Gastrocnemius medialis (tissue), 4 donors: Measurements from ENCODE around the gene CFAP100. TPM values are rescaled to one million over a fixed set of nuclear protein-coding genes. Genes with fewer than 3 reads are reported as not detected.

Experiments
- ATAC-seq, 2 donors: fragments of 150-250 bp; one replicate each; pipeline ENCODE4 v1.9.1; 2016
- DNase-seq, 2 donors: peaks; one replicate each; pipeline ENCODE4 v3.0.0-alpha.2; 2019
- H3K27ac ChIP-seq, 4 donors: fragments of 200-600 bp; sonication (generic); 1 replicate in 1 of 4; 2 replicates in 3 of 4; pipeline ENCODE4 v1.5.1; 2016 to 2018; ENCODE audit warnings: mild to moderate bottlenecking in 2 of 4, moderate library complexity in 1 of 4
- H3K27me3 ChIP-seq, 3 donors: fragments of 200-600 bp; sonication (generic) in 2 of 3; 1 replicate in 1 of 3; 2 replicates in 2 of 3; pipeline versions ENCODE4 v1.5.1 to v1.6.0; 2016 to 2019; ENCODE audit warnings: mild to moderate bottlenecking in 1 of 3, moderate library complexity in 1 of 3
- H3K36me3 ChIP-seq, 2 donors: fragments of 200-600 bp; sonication (generic) in 1 of 2; one replicate each; pipeline ENCODE4 v1.5.1; 2017 to 2018
- H3K4me1 ChIP-seq, 2 donors: fragments of 200-600 bp; sonication (generic) in 1 of 2; one replicate each; pipeline ENCODE4 v1.5.1; 2016 to 2017; ENCODE audit warnings: mild to moderate bottlenecking in 2 of 2
- H3K4me3 ChIP-seq, 4 donors: fragments of 200-600 bp; sonication (generic) in 3 of 4; 1 replicate in 1 of 4; 2 replicates in 3 of 4; pipeline ENCODE4 v1.5.1; 2016 to 2019; ENCODE audit warnings: mild to moderate bottlenecking in 2 of 4
- H3K9me3 ChIP-seq, 3 donors: fragments of 200-600 bp; sonication (generic) in 2 of 3; 1 replicate in 1 of 3; 2 replicates in 2 of 3; pipeline ENCODE4 v1.5.1; 2016 to 2019
- POLR2A ChIP-seq, 2 donors: fragments of 450-650 bp; IDR thresholded peaks; one replicate each; pipeline ENCODE4 v1.6.1; 2017; ENCODE audit warnings: antibody characterized with exemption in 2 of 2, mild to moderate bottlenecking in 2 of 2, moderate library complexity in 2 of 2
- in situ Hi-C, 4 donors: fragments of 200-750 bp; cut with MboI; loops; one replicate each; pipeline versions ENCODE4 v1.15.0 to v1.8.0; 2017; ENCODE audit warnings: low sequenced_read_pairs in 4 of 4
- intact Hi-C: fragments of 100-400 bp; cut with DNase I; formaldehyde crosslinking; loops from one replicate; pipeline ENCODE4 v1.15.1; 2023; ENCODE audit warnings: low total_unique reads
- total RNA-seq, 4 donors: library from RNA; depleted of rRNA; stranded (reverse); fragments of >200 nt; gene quantifications; one replicate each; pipeline versions ENCODE4 v1.1.0 to v1.2.3, GENCODE V29; 2016
- TF ChIP-seq, protein P1 (sequence below), 5 experiments: fragments of 450-650 bp in 3 of 5; fragments of 200-600 bp in 2 of 5; sonication (generic) in 2 of 5; IDR thresholded peaks in 4 of 5; conservative IDR thresholded peaks in 1 of 5; 1 replicate in 4 of 5; 2 replicates in 1 of 5; pipeline ENCODE4 v1.5.1; 2016 to 2019; ENCODE audit warnings: antibody characterized with exemption in 5 of 5, mild to moderate bottlenecking in 3 of 5, moderate library complexity in 3 of 5

The CFAP100 gene
- total RNA-seq, 4 donors from 2014 or later = not detected

DNA sequence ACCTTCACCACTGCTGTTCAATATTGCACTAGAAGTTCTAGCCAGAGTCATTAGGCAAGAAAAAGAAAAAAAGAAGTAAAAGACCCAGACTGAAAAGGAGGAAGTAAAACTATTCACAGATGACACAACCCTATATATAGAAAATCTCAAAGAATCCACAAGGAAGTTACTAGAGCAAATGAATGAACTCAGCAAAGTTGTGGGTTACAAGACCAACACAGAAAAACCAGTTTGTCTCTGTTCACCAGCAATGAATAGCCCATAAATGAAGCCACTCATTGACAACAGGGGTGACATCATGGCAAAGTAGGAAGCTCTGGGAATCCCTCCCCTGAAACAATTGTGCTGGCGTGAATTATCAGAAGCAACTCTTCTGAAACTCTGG is 4.6 kb downstream of the CFAP100 start:
- H3K36me3 ChIP-seq = no peaks in the 10 kb centered on the region
- no peak for TF ChIP-seq POLR2A (IDR thresholded peaks at IDR 0.05)
- TF ChIP-seq, protein P1, sequence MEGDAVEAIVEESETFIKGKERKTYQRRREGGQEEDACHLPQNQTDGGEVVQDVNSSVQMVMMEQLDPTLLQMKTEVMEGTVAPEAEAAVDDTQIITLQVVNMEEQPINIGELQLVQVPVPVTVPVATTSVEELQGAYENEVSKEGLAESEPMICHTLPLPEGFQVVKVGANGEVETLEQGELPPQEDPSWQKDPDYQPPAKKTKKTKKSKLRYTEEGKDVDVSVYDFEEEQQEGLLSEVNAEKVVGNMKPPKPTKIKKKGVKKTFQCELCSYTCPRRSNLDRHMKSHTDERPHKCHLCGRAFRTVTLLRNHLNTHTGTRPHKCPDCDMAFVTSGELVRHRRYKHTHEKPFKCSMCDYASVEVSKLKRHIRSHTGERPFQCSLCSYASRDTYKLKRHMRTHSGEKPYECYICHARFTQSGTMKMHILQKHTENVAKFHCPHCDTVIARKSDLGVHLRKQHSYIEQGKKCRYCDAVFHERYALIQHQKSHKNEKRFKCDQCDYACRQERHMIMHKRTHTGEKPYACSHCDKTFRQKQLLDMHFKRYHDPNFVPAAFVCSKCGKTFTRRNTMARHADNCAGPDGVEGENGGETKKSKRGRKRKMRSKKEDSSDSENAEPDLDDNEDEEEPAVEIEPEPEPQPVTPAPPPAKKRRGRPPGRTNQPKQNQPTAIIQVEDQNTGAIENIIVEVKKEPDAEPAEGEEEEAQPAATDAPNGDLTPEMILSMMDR (IDR thresholded peaks at IDR 0.05 in 4 of 5, conservative IDR thresholded peaks at IDR 0.05 in 1 of 5) = no peak
- H3K27me3 ChIP-seq = peaks cover 0 to 7% (median under 1%) of the 10 kb centered on the region in 3 donors
- DNase-seq (no peak), ATAC-seq (no peak)
- in situ Hi-C loops (loop anchor here (10.0 to 25.0 kb wide), 4 partner anchors 75 to 262 kb away; partner anchors contain the start of gene ZXDC (in 2 of the 4)), intact Hi-C loops (no loop called here)
- no peak overlapping the region for H3K27ac ChIP-seq
- no peaks in the 10 kb centered on the region for H3K9me3 ChIP-seq
- peaks cover 3 to 5% of the 10 kb centered on the region in 2 donors for H3K4me1 ChIP-seq
- no peak overlapping the region for H3K4me3 ChIP-seq

DNA sequence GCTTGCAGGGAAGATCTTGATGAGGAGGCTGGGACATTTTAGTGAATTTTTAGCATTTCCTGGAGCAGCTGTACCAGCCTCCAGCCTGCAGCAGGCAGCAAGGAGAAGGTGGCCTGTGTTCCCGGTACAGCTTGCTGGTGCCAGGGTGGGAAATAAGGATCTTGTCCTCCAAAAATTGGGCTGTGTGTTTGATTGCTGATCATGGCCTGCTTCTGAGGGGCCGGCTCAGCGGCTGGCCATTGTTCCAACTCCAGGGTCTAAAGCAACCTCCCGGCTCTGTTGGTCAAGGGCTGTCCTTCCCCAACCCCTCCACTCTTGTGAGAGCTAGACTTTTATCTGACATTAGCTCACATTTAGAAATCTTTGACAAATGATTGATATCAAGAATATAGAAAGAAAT is 5.0 kb downstream of the CFAP100 start:
- ATAC-seq (no peak), DNase-seq (no peak)
- no peaks in the 10 kb centered on the region for H3K36me3 ChIP-seq
- no peak overlapping the region for H3K27ac ChIP-seq
- in situ Hi-C loops (loop anchor here (10.0 to 25.0 kb wide), 4 partner anchors 75 to 262 kb away; partner anchors contain the start of gene ZXDC (in 2 of the 4)), intact Hi-C loops (no loop called here)
- peaks cover 0 to 2% of the 10 kb centered on the region in 2 donors for H3K4me1 ChIP-seq
- peaks cover 0 to 5% (median 0%) of the 10 kb centered on the region in 3 donors for H3K27me3 ChIP-seq
- no peak overlapping the region for H3K4me3 ChIP-seq
- TF ChIP-seq, protein P1 (IDR thresholded peaks at IDR 0.05 in 4 of 5, conservative IDR thresholded peaks at IDR 0.05 in 1 of 5) = no peak
- no peak for TF ChIP-seq POLR2A (IDR thresholded peaks at IDR 0.05)
- H3K9me3 ChIP-seq = no peaks in the 10 kb centered on the region

DNA sequence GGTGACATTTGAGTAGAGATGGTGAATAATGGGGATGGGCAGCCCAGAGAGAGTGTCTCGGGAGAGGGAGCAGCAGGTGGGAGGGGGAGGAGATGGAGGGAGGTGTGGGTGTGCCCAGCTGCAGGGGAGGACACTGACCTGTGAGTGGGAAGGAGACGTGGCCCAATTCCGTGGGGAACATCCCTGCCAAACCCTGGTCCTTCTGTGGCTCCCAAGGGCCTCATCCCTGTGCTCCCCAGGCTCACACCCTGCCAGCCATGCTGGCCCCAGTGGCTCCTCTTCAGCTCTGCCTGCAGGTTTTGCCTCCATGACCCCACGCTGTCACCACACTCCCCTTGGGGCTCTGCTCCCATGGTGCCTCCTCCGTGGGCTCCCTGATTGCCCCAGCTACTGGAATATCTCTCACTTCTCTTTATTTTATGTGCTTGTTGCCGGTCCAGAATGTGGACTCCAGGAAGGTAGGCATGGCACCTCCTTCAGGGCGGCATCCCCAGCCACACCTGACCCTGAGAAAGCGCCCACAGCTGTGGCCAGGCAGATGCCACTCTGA is 7.0 kb downstream of the CFAP100 start:
- DNase-seq (no peak), ATAC-seq (no peak)
- TF ChIP-seq POLR2A (IDR thresholded peaks at IDR 0.05) = no peak
- TF ChIP-seq, protein P1 (IDR thresholded peaks at IDR 0.05 in 4 of 5, conservative IDR thresholded peaks at IDR 0.05 in 1 of 5) = no peak
- intact Hi-C loops = no loop called here
- H3K4me1 ChIP-seq = no peaks in the 10 kb centered on the region
- no peaks in the 10 kb centered on the region for H3K36me3 ChIP-seq
- H3K4me3 ChIP-seq = no peak overlapping the region
- in situ Hi-C loops = no loop called here
- H3K9me3 ChIP-seq = no peaks in the 10 kb centered on the region
- peaks cover 0 to 6% (median 3%) of the 10 kb centered on the region in 3 donors for H3K27me3 ChIP-seq
- no peak overlapping the region for H3K27ac ChIP-seq

DNA sequence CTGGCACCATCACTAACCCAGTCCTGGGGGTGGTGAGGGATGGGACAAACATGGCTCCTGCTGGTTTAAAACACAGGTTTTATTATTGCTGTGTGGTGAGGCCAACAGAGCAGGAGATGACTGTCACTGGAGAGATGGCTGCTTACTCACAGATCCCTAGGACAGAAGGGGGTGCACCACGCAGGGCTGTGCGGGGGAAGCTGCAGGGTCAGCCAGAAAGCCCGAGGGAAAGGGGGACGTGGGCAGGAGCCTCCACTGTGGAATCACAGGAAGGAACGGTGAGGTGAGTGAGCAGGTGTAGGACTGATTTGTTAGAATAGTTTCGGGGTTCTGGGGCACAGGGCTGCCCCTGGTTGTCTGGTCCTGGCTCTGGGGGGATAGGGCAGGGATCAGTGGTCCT is 7.5 kb downstream of the CFAP100 start:
- Histone ChIP-seq H3K27me3 (peaks cover 0 to 7% (median 3%) of the 10 kb centered on the region in 3 donors), H3K9me3 (no peaks in the 10 kb centered on the region), H3K4me1 (no peaks in the 10 kb centered on the region), H3K4me3 (no peak overlapping the region), H3K36me3 (no peaks in the 10 kb centered on the region), H3K27ac (no peak overlapping the region)
- intact Hi-C loops (no loop called here), in situ Hi-C loops (no loop called here)
- ATAC-seq (no peak), DNase-seq (no peak)
- TF ChIP-seq, protein P1 (IDR thresholded peaks at IDR 0.05 in 4 of 5, conservative IDR thresholded peaks at IDR 0.05 in 1 of 5) = no peak
- TF ChIP-seq POLR2A (IDR thresholded peaks at IDR 0.05) = no peak
